Myocyte (in vitro differentiated cells): Measurements from ENCODE around the gene ATP6V0D1. TPM values are rescaled to one million over a fixed set of nuclear protein-coding genes. Genes with fewer than 3 reads are reported as not detected.
A peak's percentile ranks its signal among the peaks of the same experiment; 100 is the strongest.

Experiments used
- DNase-seq: peaks from one replicate; pipeline ENCODE4 v3.0.0-alpha.2; 2012; ENCODE audit warnings: low read depth
- total RNA-seq: library from RNA; depleted of rRNA; stranded (reverse); fragments of >200 nt; gene quantifications from 2 replicates; pipeline ENCODE4 v1.2.3, GENCODE V29; 2014

The ATP6V0D1 gene
- total RNA-seq, 1 donor from 2014 or later = 234 TPM

DNA sequence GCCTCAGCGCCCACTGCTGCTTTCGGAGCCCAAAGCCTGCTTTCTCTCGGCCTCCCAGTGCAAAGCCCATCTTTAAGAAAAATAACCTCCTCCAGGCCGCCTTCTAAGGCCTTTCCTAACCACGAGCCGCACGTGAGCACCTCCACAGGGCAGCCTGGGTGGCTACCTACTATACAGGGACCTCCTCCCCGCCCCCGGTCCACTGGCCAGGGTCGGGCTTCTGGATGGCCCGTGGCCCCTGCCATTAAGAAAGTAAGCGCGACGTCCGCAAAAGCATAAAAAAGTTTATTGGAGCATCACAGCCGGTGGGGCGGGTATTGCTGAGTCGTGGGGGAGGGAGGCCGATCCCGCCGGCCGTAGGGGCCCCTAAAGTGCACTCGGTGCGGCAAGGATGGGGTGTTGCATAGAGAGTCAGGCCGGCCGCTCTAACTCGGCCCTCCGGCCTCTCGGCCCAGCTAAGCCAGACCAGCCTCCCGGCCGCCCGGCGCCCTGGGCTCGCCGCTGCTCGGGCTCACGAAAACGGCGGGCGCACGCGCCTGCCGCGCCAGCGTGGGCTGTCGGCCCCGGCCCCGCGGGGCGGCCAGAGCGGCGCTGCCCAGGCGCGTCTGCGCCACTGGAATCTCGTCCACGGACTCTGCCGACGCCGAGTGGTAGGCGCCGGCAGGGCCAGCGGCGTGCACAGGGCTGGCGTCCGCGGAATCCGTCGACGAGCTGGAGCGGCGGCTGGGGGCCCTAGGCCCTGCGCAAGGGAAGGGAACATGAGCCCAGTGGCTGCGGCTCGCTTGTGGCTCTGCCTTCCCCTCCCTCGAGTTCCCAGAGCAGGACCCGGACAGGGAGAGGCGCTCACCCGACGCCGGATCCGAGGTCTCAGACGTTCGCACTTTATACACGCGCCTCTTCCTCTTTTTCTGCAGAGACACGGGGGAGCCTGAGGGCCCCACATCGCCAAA lies 86.5 kb downstream of the ATP6V0D1 start:
- no peak for DNase-seq

DNA sequence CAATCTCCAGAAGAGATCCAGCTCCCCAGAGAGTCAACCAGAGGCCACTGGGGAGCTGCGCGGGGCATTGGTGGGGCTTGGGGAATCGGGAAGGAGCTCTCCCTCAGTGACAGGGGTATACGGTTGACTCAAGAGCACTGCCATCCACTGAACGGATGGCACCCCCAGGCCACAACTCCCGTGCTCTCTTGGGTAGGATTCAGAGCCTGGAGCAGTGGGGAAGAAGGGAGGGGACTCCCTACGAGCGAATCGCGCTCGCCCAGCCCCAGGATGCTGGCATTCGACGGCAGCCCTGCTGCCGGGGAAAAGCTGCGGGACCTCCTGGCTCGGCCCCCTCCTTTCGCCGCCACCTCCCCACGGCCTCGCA lies 87.2 kb downstream of the ATP6V0D1 start:
- DNase-seq = no peak

DNA sequence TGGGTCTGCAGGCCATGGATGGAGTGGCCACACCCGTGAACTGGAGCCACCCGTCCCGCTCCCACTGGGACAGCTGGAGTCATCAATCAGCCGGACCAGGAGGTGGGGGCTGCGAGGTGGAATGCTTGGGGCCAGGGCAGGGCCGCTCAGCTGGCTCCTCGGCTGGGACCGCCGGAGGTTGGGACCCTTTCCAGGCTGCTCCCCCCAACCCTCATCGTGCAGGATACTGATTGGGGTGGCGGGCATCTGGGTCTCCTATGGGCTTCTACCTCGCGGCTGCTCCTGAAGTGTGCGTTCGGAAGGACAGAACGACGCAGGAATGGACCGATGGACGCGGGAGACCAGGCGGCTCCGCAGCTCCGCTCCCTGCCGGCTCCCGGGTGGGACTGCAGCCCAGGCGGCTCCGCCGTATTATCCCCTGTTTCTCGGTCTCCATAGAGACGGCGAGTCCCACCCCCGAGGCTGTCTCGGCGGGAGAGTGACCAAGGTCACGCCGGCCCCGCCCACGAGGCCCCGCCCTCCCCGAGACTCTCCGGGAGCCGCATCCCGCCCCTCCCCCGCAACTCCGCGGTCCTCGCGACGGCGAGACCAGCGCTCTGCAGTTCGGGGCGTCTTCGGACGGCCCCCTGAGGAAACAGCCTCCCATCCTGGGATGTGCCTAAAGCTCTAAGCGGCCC lies 87.7 kb downstream of the ATP6V0D1 start, which contains the start of gene TPPP3:
Gene TPPP3, minus strand, starts transcription at position 388 of the 677 bp plus-strand sequence. CDS start 2,387 bp downstream, outside the sequence.
- peak; percentile 94 for DNase-seq

DNA sequence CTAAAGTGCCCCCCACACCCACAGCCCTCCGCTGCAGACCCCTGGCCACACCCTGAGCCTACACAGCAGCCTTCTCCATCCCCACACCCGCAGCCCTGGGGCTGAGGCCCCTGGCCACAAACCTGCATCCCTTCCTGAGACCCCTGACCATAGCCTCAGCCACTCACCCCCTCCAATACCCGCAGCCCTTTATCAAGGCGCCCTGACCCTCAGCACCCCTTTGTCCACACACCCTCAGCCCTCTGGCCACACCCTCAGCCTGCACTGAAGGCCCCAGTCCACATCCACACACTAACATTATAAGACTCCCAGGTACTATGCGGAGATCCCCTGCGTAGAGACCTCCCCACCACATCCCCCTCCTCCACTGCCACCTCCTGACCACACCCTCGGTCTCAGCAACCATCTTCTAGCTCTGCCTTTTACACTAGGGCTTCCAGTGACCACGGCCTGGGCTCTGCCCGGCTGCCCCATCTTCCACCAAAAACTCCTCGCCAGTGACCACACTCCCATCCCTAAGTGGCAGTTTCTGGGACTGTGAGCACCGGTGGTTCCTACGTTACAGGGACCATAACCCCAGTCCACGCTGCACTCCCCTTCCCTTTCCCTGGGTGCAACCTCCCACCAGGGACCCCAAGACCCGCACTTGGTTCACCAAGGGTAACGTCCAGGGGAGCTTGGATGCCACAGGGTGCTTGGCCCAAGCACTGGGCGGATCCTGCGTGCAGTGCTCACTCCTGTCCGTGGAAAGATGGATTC lies 88.5 kb downstream of the ATP6V0D1 start:
- no peak for DNase-seq

DNA sequence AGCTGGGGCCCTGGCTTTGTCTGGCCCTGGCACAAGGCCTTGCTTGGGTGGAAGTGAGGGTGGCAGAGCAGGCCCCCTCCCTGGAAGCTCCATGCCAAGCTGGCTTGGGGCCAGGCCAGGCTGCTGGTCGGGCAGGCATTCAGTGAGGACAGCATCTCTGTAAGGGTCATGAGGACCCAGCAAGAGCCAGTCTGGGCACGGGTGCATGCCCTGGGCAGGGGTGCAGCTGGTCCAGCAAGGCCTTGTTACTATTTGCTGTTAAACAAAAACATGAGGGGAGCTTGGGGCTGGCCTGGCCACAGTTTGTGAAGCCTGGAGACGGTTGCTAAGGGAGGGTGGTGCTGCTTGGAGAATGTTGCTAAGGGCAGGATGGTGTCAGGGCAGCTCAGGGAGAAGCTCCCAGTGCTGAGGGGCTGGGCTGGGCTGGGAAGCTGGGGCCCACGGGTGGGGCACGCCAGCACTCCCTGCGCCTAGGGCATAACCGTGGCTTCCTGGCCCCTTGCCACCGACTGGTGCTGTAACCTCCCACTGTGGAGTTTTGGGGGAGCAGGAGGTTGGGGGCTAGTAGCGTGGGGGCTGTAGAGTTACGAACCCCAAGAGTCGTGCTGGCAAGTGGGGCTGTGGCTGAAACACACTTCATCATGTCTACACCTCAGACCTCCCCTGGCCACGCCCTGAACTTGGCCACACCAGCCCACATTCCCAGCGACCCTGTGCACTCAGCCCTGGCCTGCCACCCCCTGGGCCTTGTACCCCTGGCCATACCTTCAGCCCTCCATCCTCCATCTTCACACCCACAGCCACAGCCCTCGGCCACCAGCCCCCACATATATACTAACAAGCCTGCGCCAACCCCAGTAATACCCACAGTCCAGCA lies 89.3 kb downstream of the ATP6V0D1 start:
- DNase-seq = peak; percentile 65

DNA sequence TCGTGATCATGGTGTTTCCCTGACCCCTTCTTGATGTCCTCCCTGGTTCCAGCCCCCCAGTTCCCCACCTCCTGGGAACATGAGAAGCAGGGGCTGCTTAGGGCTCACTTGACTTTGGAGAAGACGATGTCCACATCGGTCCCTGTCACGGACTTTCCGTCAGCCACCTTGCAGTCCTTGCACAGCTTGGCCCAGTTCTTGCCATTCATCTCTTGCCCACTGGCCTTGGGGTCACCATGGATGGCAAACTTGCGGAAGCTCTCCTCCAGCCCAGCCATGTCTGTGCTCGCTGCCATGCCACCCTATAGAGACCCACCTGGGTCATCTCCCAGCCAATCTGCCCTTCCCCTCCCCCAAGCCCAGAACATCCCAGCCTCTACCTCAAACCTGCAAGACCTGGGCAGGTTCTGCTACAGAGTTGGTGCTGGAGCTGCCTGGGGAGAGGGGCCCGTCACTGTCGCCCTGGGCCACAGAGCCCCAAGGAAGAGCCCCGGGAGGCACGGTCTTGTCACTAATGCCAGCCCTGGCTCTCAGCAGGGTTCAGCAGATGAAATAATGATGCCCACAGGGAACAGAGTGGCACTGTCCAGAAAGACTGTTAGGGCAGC lies 90.0 kb downstream of the ATP6V0D1 start:
- no peak for DNase-seq

DNA sequence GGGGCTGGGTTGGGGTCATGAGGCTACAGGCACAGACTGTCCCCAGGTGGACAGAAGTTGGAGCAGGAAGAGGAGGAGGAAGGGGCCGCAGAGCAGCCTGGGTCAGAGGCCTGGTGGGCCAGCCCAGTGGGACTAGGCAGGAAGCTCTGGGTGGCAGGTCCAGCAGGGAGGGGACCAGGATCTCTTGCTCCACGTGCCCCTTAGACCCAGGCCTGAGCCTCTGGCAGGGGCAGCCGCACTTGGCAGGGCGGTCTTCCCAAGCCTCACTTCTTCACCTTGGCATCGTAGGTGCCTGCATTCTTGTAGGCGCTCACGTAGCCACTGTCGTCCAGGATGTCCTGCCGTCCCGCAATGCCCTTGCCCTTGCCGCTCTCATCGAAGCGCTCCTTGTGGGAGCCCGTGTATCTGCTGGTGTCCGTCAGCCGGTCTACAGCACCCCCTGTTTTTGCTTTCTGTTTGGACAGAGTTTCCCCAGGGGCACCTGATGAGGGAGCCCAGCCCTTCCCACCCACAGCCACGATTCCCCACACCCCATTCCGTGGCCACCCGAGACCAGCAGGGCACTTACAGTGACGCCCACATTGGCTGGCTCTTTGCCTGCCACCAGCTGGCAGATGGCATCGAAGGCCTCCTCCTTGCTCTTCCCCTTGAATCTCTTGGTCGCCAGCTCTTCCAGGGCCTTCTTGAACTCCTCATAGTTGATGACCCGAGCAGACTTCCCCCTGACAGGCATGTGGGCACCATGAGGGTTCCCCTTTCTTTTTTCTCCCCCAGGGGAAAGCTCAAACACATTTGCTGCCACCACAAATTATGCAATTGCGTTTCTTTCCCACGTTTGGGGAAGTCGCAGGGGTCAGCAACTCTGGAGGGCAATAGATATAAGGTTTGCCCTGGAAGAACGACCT lies 90.8 kb downstream of the ATP6V0D1 start:
- DNase-seq = peak; percentile 88

DNA sequence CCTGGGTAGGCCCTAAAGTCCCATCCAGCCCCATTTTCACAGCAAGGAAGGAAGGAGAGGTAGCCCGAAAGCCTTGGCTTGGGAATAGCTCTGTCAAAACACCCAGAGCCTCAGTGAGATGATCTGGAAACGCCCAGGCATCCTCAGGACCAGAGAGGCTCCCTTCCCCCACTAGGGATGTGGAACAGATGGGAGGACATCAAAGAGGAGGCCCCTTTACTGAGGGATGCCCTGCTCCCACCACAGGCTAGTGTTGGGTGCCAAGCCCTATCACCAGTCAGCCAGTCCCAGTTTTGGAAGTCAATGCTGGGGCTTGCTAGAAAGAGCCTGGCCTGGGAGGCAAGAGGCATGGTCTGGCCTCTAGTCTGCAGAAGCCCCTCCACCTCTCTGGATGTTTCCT lies 92.4 kb downstream of the ATP6V0D1 start:
- no peak for DNase-seq

DNA sequence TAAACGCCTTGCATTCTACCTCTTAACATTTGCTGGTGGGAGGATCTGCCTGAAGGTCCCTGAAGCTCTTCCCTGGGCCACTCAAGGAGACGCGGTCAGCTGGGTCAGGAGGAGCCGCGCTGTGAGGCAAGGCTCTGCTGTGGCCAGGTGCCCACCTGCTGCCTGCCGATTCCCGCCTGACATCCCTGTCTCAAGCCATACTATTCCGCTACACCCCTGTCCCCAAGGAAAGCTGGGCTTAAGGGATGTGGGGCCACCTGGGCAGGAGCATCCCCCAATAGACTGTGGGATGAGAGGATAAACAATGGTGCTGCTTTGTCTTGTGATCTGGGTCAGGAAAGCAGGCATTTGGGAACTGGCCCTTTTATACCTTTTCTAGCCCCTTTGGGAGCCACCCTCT lies 92.8 kb downstream of the ATP6V0D1 start:
- no peak for DNase-seq

Other genes with a start within 250 kb of the ATP6V0D1 start
- gene FHOD1, start 233.7 kb downstream of the ATP6V0D1 start, total RNA-seq = 9.6 and 28.5 TPM in 2 replicates
- 0.94 and 1.2 TPM in 2 replicates for gene SLC9A5, start 232.2 kb downstream of the ATP6V0D1 start, total RNA-seq
- 0.32 and 0.42 TPM in 2 replicates for gene PLEKHG4, start 201.6 kb downstream of the ATP6V0D1 start, total RNA-seq
- gene KCTD19, start 154.4 kb downstream of the ATP6V0D1 start, total RNA-seq = not detected in 2 replicates
- not detected in 2 replicates for gene LRRC36, start 154.3 kb downstream of the ATP6V0D1 start, total RNA-seq
- 30.0 and 67.0 TPM in 2 replicates for gene TPPP3, start 87.7 kb downstream of the ATP6V0D1 start, total RNA-seq
- gene ZDHHC1, start 64.7 kb downstream of the ATP6V0D1 start, total RNA-seq = 12.8 and 19.2 TPM in 2 replicates
- 6.1 and 31.3 TPM in 2 replicates for gene HSD11B2, start 50.0 kb downstream of the ATP6V0D1 start, total RNA-seq
- gene AGRP, start 2.4 kb upstream of the ATP6V0D1 start, total RNA-seq = not detected in 2 replicates
- 32.4 and 37.8 TPM in 2 replicates for gene RIPOR1, start 47.7 kb upstream of the ATP6V0D1 start, total RNA-seq
- 27.9 and 35.7 TPM in 2 replicates for gene CTCF, start 81.4 kb upstream of the ATP6V0D1 start, total RNA-seq
- 0.08 and 0.83 TPM in 2 replicates for gene CARMIL2, start 164.0 kb upstream of the ATP6V0D1 start, total RNA-seq
- 15.8 and 17.5 TPM in 2 replicates for gene ACD, start 179.1 kb upstream of the ATP6V0D1 start, total RNA-seq
- 3.4 and 4.1 TPM in 2 replicates for gene PARD6A, start 179.8 kb upstream of the ATP6V0D1 start, total RNA-seq
- 11.1 and 12.7 TPM in 2 replicates for gene ENKD1, start 185.6 kb upstream of the ATP6V0D1 start, total RNA-seq
- gene C16orf86, start 185.7 kb upstream of the ATP6V0D1 start, total RNA-seq = 10.8 and 11.6 TPM in 2 replicates
- gene GFOD2, start 238.2 kb upstream of the ATP6V0D1 start, total RNA-seq = 10.5 and 11.2 TPM in 2 replicates